ENCODE results near the gene UNC119.

- no peak for TF ChIP-seq CTCF (IDR thresholded peaks at IDR 0.05; ENCODE audit: low read depth, low read length)
- no peak for TF ChIP-seq EZH2phosphoT487 (IDR thresholded peaks at IDR 0.05; ENCODE audit: low read depth)
Observed at GRCh38 chr17:28519236-28519635, 33.2 kb downstream of the UNC119 start.

All from OCI-LY3 (cell line).